ENCODE results near the gene P4HB.
A peak's percentile ranks its signal among the peaks of the same experiment; 100 is the strongest.

Gene P4HB

DNA sequence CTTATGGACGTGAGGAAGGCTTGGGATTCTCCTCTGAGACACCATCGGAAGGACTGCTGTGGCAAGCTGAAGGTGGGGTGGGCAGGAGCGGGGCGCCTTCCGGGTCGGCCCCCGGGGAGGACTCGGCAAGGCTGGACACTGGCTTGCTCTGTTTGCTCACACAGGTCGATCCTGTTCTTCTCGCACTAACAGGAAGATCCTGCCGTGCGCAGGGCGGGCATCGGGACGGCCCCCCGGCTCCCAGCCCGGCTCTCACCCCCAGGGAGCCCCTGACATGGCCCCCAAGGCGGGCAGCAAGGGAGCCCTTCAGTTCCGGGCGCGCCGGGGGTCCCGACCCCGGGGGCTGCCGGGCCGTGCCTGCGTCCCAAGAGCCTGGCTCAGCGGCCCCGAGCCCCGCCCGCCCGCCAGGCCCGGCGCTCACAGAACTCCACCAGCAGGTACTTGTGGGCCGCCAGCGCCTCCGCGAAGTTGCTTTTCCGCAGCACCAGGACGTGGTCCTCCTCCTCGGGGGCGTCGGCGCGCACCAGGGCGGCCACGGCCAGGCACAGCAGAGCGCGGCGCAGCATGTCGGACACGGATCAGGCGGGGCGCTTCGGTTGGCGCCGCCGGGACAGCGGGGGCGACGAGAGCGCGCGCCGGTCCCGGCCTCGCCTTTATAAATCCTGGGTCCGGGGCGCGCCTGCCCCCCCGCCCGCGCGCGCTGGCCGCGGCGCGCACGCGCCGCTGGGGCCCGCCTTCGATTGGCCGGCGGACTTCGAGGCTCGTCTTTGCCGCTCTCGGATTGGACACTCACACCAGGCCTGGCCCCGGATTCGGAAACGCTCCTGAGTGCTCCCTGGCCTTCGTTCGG is at the start of gene P4HB:
Gene P4HB (minus strand): TSS at position 630 of the 850 bp plus-strand sequence. CDS start 64 bp downstream, at position 566.
- DNase-seq (ENCODE audit: low read depth) = peak; percentile 96

DNA sequence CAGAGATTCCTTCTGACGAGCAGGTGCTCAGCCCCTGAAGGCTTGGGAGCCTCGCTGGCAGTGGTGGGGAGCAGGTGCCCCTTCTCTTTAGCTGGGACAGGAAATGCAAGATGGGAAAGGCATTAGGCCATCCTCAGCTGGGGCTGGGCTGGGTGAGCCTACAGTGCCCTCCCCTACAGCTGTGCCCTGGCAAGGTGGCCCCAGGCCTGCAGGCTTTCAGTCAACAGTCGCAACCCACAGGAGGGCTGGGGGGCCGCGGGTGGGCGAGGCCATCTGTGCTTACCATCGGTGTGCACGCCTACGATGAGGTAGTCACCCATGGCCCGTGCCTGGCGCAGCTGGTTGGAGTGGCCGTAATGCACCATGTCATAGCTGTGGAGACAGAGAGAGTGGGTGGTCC is 48.9 kb upstream of the P4HB start:
- DNase-seq (ENCODE audit: low read depth) = no peak

DNA sequence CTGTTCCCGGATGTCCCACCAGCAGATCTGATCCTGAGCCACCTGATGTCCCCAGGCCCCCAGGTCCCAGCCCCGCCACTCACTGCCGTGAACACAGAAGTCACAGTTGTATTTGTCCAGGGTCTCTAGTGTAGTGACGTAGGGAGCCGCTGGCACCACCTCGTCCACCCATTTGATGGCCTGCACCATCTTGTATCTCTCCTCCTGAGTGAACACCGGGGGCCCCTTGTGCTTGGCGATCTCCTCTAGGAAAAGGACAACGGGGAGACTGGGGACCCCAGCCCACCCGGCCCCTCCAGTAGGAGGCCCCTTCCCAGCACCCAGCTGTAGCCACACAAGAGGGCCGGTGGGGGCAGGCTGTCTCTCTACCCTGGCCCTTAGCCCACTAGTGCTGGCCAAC is 48.5 kb upstream of the P4HB start:
- DNase-seq (ENCODE audit: low read depth) = no peak

DNA sequence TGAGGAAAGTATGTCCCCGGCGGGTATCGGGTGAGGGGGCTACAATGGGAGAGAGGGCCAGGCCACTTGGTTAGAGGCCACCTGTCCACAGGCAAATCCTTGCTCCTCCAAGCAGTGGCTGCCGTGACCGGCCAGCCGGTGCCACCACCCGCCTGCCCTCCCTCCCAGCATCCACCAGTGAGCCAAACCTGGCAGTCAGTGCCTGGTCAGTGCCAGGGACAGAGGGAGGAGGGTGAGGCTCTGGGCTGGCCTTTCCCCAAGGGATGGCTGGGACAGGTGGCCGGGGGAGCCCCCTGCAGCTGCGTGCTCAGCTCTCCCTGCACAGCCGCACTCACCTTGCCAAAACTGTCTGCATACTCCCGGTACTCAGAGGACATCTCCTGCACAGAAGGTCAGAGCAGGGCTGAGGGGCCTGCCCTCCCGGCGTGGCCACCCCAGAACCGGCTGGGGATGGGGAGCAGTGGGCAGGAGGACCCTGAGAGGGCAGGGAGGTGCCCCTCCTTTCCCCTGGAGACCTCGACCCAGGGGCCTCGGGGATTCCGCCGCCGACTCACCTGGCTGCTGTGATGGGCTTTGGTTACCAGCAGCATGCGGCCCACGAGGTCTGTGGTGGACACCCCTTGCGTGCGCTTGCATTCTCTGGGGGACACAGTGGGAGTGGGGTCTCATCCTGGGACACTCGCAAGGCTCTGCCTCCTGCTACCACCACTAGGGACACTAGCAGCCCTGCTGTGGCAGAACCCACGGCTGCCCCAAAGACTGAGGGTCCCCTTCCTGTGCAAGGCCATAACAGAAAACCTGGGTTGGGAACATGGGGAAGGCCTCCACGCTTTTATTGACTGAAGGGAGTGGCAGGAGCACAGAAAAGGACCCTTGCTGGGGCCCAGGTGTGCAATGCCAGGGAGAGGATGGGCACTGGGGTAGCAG is 47.1 kb upstream of the P4HB start:
- no peak for DNase-seq (ENCODE audit: low read depth)

DNA sequence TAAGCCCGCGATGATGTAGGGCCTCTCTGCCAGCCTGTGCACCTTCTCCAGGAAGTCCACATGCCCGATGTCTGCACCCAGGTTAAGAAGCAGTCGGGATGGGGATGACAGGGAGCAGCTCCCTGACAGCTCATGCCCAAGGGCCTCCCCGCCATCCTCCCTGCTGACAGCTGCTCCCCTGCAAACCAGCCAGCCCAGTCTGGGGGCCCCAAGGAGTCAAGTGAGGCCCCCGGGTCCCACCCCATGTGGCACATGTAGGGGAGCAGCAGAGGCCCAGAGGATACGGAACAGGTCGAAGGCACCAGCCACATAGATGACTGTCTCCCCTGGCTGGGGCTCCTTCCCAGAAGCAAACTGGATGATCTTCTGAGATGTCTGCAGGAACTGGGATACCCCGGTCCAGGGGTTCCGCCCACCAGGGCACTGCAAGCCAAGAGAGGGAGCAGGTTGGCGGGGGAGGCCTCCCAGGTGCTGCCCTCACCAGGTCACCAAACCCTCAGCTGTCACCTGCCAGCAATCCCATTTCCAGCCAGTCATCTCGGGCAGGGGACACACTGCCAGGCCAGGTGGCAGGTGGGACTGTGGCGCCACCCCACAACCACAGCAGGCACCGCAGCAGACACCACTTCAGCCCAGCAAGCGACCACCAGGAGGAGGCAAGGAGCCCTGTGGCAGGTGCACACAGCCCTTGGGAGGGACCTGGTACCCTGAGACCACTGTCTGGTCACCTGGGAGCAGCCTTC is 46.3 kb upstream of the P4HB start:
- DNase-seq (ENCODE audit: low read depth) = no peak

DNA sequence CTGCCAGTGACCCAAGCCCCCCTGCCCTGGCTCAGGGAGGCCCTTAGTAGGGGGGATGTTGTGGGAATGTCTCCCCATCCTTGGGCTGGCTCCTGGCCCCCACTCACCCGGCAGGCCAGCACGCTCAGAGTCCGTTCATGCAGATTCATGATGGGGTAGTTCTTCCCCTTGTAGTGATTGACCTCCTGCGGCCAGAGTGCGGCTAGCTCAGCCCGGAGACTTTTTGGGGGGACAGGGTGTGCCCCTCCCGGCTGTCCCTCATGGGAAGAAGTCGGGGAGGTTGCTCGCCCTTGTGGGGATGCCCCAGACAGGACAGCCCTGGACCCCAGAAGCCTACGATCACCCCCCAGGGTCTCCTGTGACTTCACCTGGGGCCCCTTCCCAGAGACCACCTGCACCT is 45.7 kb upstream of the P4HB start:
- DNase-seq (ENCODE audit: low read depth) = no peak

DNA sequence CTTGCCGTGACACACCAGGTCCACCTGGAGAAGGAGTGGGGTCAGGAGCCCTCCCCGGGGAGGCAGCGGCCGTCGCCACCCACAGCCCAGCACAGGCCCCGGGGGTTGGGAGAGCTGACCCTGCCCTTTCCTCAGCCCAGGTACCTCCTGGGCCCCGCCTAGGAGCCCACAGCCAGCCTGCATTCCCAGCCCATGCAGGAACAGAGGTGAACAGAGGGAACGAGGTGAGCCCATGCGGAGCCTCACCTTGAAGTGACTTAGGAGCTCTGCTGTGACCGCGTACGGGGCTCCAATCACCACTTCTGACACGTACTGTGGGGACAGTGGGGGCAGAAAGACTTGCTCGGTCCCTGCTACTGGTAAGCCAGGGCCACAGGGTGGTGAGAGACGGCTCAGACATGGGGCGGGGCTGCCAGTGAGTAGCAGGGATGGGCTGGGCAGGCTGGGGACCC is 45.1 kb upstream of the P4HB start:
- DNase-seq (ENCODE audit: low read depth) = no peak

DNA sequence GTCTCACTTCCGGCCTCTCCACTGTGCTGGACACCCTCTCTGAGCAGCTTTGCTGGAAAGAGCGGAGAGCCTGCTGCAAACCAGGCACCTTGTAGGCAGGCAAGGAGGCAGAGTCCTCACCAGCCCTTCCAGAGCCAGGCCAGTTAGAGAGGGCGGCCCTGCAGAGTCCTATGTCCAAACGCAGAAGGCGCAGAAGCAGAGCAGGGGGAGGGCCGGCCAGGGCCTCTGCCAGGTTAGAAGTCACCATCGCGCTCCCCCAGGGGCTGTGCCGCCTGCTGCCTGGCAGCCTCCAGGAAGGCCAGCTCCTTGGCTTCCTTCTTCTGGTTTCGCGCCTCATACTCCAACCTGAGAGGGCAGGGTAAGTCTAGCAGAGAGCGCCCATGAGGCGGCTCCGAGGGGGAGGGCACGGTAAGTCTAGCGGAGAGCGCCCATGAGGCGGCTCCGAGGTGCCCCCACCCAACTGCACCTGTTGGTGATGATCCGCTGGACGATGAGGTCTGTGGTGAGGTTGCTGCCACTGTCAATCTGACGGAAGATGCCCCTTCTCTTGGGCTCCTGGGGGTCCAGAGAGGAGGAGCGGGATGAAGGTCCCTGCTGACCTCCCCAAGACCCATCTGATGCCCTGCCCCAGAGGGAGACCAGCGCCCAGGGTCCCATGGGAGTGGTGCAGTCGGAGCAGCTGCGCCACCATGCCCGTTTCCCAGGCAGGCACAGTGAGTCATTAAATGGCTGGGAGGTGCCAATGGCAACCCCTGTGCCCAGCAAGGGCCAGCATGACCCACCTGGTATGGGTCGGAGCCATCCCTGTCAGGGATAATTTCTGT is 44.5 kb upstream of the P4HB start:
- DNase-seq (ENCODE audit: low read depth) = no peak

DNA sequence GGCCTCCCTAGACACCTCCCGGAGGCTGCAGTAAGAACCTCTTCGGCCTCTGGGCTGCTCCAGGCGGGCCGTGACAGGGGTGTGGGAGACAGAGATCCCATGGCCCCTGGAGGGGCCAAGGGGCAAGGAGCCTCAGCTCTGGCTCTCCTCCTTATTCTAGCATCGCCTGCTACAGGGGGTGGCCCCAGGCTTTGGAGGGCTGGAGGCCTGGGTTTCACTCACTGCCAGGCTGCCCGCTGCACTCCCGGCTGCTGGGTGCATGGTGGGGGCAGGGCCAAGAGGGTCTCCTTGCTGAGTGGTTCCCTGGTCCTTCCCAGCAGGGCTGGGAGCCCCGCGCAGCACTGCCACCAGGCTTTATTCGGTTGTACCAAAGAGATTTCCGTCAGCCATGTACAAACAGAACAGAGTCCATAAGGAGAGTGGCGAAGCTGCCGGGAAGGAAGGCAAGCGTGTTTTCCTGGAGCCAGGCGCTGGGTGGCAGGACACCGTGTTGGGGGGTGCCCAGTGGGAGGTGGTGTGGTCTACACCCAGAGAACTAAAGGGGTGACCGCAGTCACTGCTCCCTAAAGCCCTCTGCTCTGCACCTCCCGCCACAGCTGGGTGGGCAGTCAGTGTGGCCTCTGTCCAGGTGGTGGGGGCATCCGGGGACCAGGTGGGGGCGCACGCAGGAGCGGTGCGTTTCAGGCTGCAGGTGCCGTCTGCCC is 43.7 kb upstream of the P4HB start:
- no peak for DNase-seq (ENCODE audit: low read depth)

DNA sequence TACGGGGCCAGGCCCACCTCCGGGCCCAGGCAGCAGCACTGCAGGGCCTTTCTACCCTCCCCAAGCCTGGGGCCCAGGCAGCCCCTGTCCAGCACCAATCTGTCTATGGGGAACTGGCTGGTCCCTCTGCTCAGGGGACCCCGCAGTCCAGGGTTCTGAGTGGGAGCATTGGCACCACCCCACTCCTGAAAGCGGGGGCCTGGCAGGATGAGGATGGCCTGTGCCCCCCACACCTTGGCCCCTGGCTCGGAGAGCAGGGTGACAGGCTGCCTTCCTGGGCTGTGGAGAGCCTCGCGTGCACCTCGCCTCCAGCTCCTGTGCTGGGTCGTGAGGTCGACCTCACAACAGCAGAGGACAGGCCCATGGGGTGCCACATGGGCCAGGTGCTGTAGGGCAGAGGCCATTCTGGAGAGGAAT is 43.1 kb upstream of the P4HB start:
- no peak for DNase-seq (ENCODE audit: low read depth)

DNA sequence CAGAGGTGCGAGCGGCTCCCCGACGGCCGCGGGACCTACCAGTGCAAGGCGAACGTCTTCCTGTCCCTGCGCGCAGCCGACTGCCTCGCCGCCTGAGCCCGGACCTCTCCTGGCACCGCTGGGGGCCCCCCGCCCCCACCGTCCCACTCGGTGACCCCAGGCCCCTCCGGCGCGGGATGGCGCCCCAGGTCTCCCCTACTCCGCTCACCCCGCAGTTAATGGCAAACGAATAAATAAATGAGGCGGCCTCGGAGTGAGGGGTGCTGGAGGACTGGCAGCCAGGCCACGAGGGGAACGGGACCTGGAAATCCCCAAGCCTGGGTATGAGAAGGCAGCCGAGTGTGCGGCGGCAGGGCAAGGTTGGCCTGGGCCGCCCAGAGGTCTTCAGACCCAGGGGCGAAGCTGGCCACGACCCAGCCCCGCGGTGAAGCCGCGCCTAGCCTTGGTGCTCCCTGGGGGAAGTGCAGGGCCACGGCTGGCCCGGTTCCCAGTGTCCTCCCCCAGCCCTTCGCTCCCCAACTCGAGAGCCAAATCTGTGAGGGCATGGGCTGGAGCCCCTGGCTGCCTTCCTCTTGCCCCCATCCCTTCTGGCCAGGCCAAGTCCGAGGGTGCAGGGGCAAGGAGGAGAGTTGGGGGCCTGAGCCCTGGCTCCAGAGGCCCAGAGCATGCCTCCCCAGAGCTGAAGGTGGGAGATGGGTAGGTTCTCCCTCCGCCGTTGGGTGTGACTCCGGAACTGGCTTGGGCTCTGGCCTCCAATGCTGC is 42.5 kb upstream of the P4HB start:
- DNase-seq (ENCODE audit: low read depth) = no peak

DNA sequence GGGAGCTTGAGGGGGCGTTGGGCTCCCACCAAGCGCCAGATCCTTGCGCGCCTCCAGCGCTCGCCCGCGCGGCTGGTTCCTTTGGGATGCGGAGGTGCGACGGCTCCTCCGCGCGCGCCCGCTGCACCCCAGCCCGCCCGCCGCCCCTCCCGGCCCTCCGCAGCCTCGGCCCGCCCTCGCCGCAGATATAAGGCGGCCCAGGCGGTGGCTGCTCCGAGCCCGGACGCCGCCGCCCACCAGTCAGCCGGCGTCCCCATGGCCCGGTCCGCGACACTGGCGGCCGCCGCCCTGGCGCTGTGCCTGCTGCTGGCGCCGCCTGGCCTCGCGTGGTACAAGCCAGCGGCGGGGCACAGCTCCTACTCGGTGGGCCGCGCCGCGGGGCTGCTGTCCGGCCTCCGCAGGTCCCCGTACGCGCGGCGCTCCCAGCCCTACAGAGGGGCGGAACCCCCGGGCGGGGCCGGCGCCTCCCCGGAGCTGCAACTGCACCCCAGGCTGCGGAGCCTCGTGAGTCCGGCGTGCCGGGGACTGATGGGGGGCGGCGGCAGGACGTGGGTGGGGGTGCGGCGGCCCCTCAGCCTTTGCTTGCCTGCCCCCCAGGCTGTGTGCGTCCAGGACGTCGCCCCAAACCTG is 41.8 kb upstream of the P4HB start, which contains the start of gene NPB:
Gene NPB (plus strand): TSS at position 216 of the 630 bp plus-strand sequence. CDS start 40 bp downstream, at position 256.
- DNase-seq (ENCODE audit: low read depth) = no peak

DNA sequence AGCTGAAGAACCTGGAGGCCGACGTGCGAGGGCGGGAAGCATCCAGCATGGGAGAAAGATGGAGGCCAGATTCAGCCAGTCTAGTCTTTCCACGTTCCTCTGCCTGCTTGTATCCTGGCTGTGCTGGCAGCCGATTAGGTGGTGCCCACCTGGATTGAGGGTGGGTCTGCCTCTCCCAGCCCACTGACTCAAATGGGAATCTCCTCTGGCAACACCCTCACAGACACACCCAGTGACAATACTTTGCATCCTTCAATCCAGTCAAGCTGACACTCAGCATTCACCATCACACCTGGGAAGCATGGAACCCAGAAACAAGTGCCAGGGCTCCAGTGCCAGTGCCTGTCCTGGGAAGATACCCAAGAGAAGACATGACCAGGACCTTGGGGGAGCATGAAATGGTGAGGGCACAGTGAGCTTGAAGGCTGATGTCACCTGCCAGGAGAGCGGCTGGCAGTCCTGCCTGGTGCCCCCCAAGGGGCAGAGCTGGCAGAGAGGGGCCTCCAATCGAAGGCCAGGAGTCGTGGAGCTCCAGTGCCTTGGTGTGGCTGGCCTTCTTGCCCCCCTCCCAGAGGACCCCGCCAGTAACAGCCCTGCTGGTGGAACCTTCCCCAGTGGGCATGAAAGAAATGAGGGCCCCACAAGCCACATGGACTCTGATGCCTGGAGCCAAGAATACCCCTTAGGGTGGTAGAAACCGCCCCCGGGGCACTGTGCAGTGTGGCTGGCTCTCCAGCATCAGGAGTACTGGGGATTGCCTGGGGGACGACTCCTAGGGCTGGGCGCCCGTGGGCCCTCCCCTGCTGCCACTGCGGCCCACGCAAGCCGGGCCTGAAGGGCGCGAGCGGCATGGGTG is 41.1 kb upstream of the P4HB start:
- no peak for DNase-seq (ENCODE audit: low read depth)

DNA sequence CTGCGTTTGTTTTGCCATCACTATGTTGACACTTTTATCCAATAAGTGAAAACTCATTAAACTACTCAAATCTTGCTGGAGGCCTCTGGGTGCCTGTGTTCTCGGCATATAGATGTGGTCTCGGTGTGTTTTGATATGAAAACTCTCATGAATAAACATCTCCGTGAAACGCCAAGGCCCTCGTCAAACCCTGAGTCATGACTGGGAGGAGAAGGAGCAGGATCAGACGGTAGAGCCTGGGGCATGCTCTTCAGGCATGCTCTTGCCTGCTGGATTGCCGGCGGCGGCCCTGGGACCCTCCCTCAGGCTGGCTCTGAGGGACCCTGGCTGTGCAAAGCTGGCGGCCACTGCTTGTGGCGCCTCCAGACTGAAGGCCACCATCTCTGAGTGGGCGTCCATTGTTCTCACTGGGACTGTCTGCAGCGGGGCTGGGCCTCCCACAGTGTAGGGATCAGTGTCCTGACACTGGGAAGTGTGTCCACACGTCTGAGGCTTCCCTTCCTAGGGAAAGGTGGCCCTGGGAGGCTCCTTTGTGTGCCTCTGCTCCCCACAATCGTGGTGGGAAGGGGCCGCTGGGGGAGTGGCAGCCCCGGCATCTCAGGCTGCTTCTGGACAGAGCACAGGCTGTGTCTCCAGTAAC is 40.0 kb upstream of the P4HB start:
- DNase-seq (ENCODE audit: low read depth) = no peak

DNA sequence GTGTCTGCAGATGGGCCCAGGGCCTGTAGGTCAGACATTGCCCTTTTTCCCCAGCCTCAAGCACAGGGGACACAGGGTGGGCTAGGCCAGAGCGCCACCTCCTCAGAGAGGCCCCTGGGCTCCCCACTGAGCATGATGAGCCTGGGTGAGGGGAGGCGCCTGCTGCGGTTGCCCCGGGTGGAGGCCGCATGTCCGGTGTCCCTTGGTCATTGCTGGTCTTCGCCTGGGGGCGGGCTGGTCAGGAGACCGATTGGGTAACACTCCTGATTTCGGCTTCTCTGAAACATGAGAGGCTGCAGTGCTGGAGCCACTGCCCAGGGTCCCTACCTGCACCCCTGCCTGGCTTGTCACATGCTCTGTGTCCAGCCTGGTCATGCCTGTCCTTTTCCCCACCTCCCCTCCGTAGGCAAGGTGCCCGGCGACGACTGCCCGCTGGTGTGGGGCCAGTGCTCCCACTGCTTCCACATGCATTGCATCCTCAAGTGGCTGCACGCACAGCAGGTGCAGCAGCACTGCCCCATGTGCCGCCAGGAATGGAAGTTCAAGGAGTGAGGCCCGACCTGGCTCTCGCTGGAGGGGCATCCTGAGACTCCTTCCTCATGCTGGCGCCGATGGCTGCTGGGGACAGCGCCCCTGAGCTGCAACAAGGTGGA is 39.3 kb upstream of the P4HB start:
- DNase-seq (ENCODE audit: low read depth) = no peak

DNA sequence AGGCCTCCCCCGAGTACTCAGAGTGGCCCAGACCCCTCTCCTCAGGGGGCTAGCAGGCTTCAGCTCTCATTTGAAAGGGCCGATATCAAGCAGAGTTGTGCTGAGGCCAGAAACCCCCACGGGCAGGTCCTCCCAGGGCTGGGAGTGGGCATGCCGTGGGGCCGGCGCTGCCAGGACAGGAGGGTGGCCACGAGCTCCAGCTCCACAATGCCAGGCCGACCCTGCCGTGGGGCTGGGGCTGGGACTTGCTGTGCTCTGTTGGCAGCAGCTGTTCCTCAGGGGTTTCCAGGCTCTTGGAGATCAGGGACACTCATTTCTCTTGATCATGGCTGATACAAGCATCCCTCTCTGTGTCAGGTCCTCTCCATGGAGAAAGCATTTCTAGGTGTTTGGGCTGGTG is 38.5 kb upstream of the P4HB start:
- no peak for DNase-seq (ENCODE audit: low read depth)
